Upper lobe of right lung (tissue), 1 donor: ENCODE data around the gene PCDHGC3. TPM values are rescaled to one million over a fixed set of nuclear protein-coding genes. Genes with fewer than 3 reads are reported as not detected.
A peak's percentile ranks its signal among the peaks of the same experiment; 100 is the strongest.

Experiments
- ATAC-seq: fragments of 200-7000 bp; cut with Tn5 transposase; one replicate; pipeline ENCODE4 v1.9.1; 2020; ENCODE audit warnings: mild to moderate bottlenecking, moderate library complexity
- DNase-seq: peaks from one replicate; pipeline ENCODE4 v3.0.0-alpha.2; 2020
- H3K27ac ChIP-seq: fragments of 200-600 bp; one replicate; pipeline ENCODE4 v1.8.0; 2022
- H3K27me3 ChIP-seq: fragments of 200-600 bp; one replicate; pipeline ENCODE4 v1.8.0; 2022; ENCODE audit warnings: mild to moderate bottlenecking
- H3K36me3 ChIP-seq: fragments of 200-600 bp; one replicate; pipeline ENCODE4 v1.8.0; 2022
- H3K4me1 ChIP-seq: fragments of 200-600 bp; one replicate; pipeline ENCODE4 v1.8.0; 2022
- H3K4me3 ChIP-seq: fragments of 200-600 bp; one replicate; pipeline ENCODE4 v1.8.0; 2022; ENCODE audit warnings: mild to moderate bottlenecking
- H3K9me3 ChIP-seq: fragments of 200-600 bp; one replicate; pipeline ENCODE4 v1.8.0; 2022
- intact Hi-C: fragments of 100-400 bp; cut with DNase I; formaldehyde crosslinking; loops from one replicate; pipeline ENCODE4 v1.11.0; 2022
- total RNA-seq: library from RNA; stranded (reverse); fragmentation: NEBNext Ultra II Directional; extraction: Animal tissue kit (Norgen Biotek cat#: 25700); gene quantifications from one replicate; pipeline ENCODE4 v1.2.1, GENCODE V29; 2021
- TF ChIP-seq, protein P1 (sequence below): fragments of 200-600 bp; IDR thresholded peaks from one replicate; pipeline ENCODE4 v1.8.0; 2022; ENCODE audit warnings: antibody characterized with exemption
- donor health status: DM: no; HTN: yes; CAD: no; lungs with severe emphysema.

The PCDHGC3 gene
- total RNA-seq, 1 donor from 2014 or later, result 109 TPM

DNA sequence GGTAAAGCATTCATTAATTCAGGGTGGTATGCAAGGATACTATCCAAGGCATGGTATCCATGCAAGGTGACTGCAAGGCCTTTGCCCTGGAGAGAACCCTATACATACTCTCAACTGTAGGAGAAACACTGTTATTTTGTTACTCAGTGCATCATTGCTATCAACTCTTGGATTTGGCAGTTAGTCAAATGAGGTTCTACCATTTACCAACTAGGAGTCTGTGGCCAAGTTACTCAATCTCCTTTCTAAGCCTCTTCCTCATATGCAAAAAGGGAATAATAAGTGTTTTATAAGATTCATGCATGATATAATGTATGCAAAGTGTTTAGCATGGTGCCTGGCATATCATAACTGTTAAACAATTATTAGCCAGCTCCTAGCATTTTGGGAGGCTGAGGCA, 4.0 kb downstream of the PCDHGC3 start:
- H3K4me1 ChIP-seq, result peaks cover 36% of the 10 kb centered on the region

DNA sequence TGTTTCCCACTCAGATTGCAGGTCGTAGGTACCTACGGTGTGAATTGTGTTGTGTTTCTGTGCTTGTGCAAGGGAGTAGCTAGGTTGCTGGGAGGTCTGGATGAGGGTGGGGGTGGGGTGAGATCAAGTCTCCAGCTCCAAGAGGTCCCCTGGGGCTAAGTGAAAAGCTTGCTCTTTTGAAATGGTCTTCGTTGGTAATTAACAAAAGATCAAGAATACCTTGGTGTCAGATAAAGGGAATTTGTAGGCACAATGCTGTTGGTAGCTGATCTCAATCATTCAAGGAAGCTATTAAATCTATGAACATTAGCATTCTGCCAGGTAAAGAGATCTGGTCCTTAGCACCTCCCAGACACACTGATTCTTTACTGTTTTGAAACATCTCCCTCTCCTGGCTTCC, 8.1 kb downstream of the PCDHGC3 start:
- ATAC-seq, result no peak
- peaks cover 18% of the 10 kb centered on the region for H3K4me1 ChIP-seq
- H3K9me3 ChIP-seq, result no peaks in the 10 kb centered on the region
- H3K4me3 ChIP-seq, result peak overlapping the region; percentile 33
- H3K27ac ChIP-seq, result no peak overlapping the region
- intact Hi-C loops, result no loop called here
- H3K27me3 ChIP-seq, result peaks cover 5% of the 10 kb centered on the region
- DNase-seq, result no peak
- H3K36me3 ChIP-seq, result peaks cover 4% of the 10 kb centered on the region
- TF ChIP-seq, protein P1, sequence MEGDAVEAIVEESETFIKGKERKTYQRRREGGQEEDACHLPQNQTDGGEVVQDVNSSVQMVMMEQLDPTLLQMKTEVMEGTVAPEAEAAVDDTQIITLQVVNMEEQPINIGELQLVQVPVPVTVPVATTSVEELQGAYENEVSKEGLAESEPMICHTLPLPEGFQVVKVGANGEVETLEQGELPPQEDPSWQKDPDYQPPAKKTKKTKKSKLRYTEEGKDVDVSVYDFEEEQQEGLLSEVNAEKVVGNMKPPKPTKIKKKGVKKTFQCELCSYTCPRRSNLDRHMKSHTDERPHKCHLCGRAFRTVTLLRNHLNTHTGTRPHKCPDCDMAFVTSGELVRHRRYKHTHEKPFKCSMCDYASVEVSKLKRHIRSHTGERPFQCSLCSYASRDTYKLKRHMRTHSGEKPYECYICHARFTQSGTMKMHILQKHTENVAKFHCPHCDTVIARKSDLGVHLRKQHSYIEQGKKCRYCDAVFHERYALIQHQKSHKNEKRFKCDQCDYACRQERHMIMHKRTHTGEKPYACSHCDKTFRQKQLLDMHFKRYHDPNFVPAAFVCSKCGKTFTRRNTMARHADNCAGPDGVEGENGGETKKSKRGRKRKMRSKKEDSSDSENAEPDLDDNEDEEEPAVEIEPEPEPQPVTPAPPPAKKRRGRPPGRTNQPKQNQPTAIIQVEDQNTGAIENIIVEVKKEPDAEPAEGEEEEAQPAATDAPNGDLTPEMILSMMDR, result no peak

More for the DNA sequence above, 4.0 kb downstream of the PCDHGC3 start:
- Histone ChIP-seq H3K4me3 (peak overlapping the region; percentile 64), H3K27me3 (peaks cover 9% of the 10 kb centered on the region), H3K36me3 (no peaks in the 10 kb centered on the region), H3K9me3 (no peaks in the 10 kb centered on the region), H3K27ac (no peak overlapping the region)
- TF ChIP-seq, protein P1, result no peak
- intact Hi-C loops, result no loop called here
- no peak for ATAC-seq
- DNase-seq, result no peak

DNA sequence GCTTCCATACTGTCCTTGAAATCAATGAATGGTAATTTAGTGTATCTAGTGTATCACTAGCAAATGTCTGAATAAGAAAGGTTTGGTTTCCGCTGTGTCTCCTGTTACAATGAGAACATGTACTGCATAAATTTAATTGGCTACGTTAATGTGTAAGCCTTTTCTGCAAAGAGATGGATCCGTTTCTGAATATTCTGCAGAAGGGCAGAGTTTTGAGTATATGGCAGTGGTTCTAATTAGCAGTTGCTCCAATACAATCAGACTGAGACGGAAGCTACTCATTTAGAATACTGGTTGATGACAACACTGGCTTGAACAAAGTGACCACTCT, 8.5 kb downstream of the PCDHGC3 start:
- H3K27me3 ChIP-seq, result peaks cover 5% of the 10 kb centered on the region

DNA sequence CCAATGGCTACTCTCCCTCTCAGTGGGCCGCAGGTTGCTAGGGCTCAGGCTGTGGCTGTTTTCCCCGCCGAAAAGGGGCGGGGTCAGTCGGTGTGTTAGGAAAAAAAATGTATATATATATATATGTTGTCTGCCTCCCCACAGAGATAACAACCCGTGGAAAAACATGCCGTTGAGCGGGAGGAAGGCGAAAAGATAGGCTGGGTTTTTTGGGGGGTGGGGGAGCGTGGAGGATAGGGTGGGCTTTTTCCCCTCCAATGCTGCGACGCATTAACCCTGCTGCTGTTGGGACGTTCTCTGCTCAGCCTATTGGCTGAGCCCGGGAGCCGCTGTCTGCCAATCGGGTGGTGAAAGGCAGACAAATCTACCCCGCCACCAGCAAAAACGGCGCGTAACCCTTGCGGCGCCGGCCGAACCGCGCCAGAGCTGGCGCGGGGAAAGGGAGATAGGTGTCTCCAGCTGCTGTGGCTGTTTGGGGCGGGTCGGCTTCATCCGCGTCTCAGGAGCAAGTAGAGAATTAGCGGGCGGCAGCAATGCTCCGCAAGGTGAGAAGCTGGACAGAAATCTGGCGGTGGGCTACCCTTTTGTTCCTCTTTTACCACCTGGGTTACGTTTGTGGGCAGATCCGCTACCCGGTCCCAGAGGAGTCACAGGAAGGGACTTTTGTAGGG, 9.0 kb downstream of the PCDHGC3 start, which contains the start of gene PCDHGC4:
Gene PCDHGC4 (plus strand): TSS at position 390 of the 671 bp plus-strand sequence. CDS start 144 bp downstream, at position 534.
- Histone ChIP-seq H3K27ac (no peak within 1 kb of the TSS), H3K4me3 (peak within 1 kb of the TSS; percentile 33), H3K36me3 (peaks cover 4% of the 10 kb centered on the region), H3K9me3 (no peaks in the 10 kb centered on the region), H3K4me1 (peaks cover 18% of the 10 kb centered on the region), H3K27me3 (peaks cover 5% of the 10 kb centered on the region)
- intact Hi-C loops, result no loop called here
- DNase-seq (no peak), ATAC-seq (peak; percentile 8)
- TF ChIP-seq, protein P1, result no peak

More for the DNA sequence above, 8.5 kb downstream of the PCDHGC3 start:
- peaks cover 4% of the 10 kb centered on the region for H3K36me3 ChIP-seq
- H3K9me3 ChIP-seq, result no peaks in the 10 kb centered on the region
- TF ChIP-seq, protein P1, result no peak
- intact Hi-C loops, result no loop called here
- no peak overlapping the region for H3K27ac ChIP-seq
- H3K4me1 ChIP-seq, result peaks cover 18% of the 10 kb centered on the region
- ATAC-seq (no peak), DNase-seq (no peak)
- peak overlapping the region; percentile 33 for H3K4me3 ChIP-seq

DNA sequence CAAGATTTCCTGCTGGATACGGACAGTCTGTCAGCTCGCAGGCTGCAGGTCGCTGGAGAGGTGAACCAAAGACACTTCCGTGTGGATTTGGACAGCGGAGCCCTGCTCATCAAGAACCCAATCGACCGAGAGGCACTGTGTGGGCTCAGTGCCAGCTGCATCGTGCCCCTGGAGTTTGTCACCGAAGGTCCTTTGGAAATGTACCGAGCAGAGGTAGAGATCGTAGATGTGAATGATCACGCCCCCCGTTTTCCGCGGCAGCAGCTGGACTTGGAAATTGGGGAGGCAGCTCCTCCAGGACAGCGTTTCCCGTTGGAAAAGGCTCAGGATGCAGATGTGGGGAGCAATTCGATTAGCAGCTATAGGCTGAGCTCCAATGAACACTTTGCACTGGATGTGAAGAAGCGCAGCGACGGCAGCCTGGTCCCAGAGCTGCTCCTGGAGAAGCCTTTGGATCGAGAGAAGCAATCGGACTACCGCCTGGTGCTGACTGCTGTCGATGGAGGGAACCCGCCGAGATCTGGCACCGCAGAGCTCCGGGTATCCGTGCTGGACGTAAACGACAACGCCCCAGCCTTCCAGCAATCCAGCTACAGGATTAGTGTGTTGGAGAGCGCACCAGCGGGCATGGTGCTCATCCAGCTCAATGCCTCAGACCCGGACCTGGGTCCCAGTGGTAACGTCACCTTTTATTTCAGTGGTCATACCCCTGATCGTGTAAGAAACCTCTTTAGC, 9.7 kb downstream of the PCDHGC3 start:
- Histone ChIP-seq H3K4me1 (peaks cover 18% of the 10 kb centered on the region), H3K4me3 (peak overlapping the region; percentile 33), H3K27ac (no peak overlapping the region), H3K9me3 (no peaks in the 10 kb centered on the region), H3K36me3 (peaks cover 4% of the 10 kb centered on the region), H3K27me3 (peaks cover 5% of the 10 kb centered on the region)
- DNase-seq (no peak), ATAC-seq (no peak)
- TF ChIP-seq, protein P1, result no peak
- intact Hi-C loops, result no loop called here
